HG02763 (cell line): Measurements from ENCODE around the gene CGB1.
"Not testable (repeated sequence)": the region's sequence is repeated elsewhere in the genome, so short reads cannot be mapped to it uniquely, and the experiment has no call there.

Experiments
- ATAC-seq: cut with Tn5 transposase; IDR thresholded peaks from one replicate; pipeline ENCODE4 v1.9.1; 2021; ENCODE audit warnings: mild to moderate bottlenecking, moderate library complexity; ENCODE audit not compliant: unreplicated experiment

The CGB1 gene

GRCh38 chr19:49058562-49058961, 21.9 kb upstream of the CGB1 start:
- no peak for ATAC-seq

- ATAC-seq, result no peak
These were observed 21.0 kb upstream of the CGB1 start, which contains the start of gene CGB7 for GRCh38 chr19:49057636-49058234. Gene CGB7, minus strand, starts transcription at chr19:49057749. Its CDS starts 2,374 bp downstream, at chr19:49055375.

- not testable (repeated sequence) for ATAC-seq
These were observed 20.4 kb upstream of the CGB1 start for GRCh38 chr19:49056902-49057596.

- no peak for ATAC-seq
These were observed 19.6 kb upstream of the CGB1 start for GRCh38 chr19:49056101-49056901.

- not testable (repeated sequence) for ATAC-seq
These were observed 13.8 kb upstream of the CGB1 start for GRCh38 chr19:49050376-49051033.

- not testable (repeated sequence) for ATAC-seq
These were observed 13.1 kb upstream of the CGB1 start for GRCh38 chr19:49049834-49050233.

- not testable (repeated sequence) for ATAC-seq
These were observed 12.3 kb upstream of the CGB1 start, which contains the start of gene CGB8 for GRCh38 chr19:49049011-49049410. Gene CGB8, minus strand, starts transcription at chr19:49049111. Its CDS starts 372 bp downstream, at chr19:49048739.

GRCh38 chr19:49043548-49043947, 6.9 kb upstream of the CGB1 start, which contains the start of gene CGB5:
Gene CGB5, plus strand, starts transcription at chr19:49043848. Its CDS starts 362 bp downstream, at chr19:49044210.
- ATAC-seq, result not testable (repeated sequence)

- ATAC-seq, result not testable (repeated sequence)
These were observed 6.0 kb upstream of the CGB1 start for GRCh38 chr19:49042666-49043065.

- no peak for ATAC-seq
These were observed 5.5 kb upstream of the CGB1 start for GRCh38 chr19:49042177-49042576.

- ATAC-seq, result not testable (repeated sequence)
These were observed 3.0 kb upstream of the CGB1 start for GRCh38 chr19:49039736-49040135.

GRCh38 chr19:49038557-49039276, 2.0 kb upstream of the CGB1 start:
- ATAC-seq, result not testable (repeated sequence)

GRCh38 chr19:49038111-49038510, 1.4 kb upstream of the CGB1 start:
- not testable (repeated sequence) for ATAC-seq

- not testable (repeated sequence) for ATAC-seq
These were observed 4.9 kb downstream of the CGB1 start, which contains the start of gene CGB2 for GRCh38 chr19:49031642-49032301. Gene CGB2, plus strand, starts transcription at chr19:49031890. Its CDS starts 206 bp downstream, at chr19:49032096.

- ATAC-seq, result not testable (repeated sequence)
These were observed 6.4 kb downstream of the CGB1 start for GRCh38 chr19:49030323-49030722.

GRCh38 chr19:49029749-49030148, 6.9 kb downstream of the CGB1 start:
- ATAC-seq, result not testable (repeated sequence)

- ATAC-seq, result not testable (repeated sequence)
These were observed 8.0 kb downstream of the CGB1 start for GRCh38 chr19:49028686-49029085.

- ATAC-seq, result not testable (repeated sequence)
These were observed 11.1 kb downstream of the CGB1 start for GRCh38 chr19:49025599-49025998.

- ATAC-seq, result not testable (repeated sequence)
These were observed 11.6 kb downstream of the CGB1 start for GRCh38 chr19:49025088-49025487.
